HCT116 (cell line): Measurements from ENCODE around the gene PCDHGA7.

ENCODE experiments used
- CBX3 ChIP-seq: IDR thresholded peaks from 2 replicates; pipeline ENCODE4 v1.6.1; 2012; ENCODE audit warnings: low read depth
- CEBPB ChIP-seq: IDR thresholded peaks from 2 replicates; pipeline ENCODE4 v1.6.1; 2012; ENCODE audit warnings: low read depth
- CTCF ChIP-seq, 3 experiments: fragments of 200-600 bp in 1 of 3; sonication (generic) in 1 of 3; IDR thresholded peaks in 2 of 3; conservative IDR thresholded peaks in 1 of 3; 2 replicates each; pipeline ENCODE4 v1.5.1; 2012 to 2017; ENCODE audit warnings: low read depth in 2 of 3, low read length in 2 of 3, antibody characterized with exemption in 1 of 3, borderline replicate concordance in 1 of 3, control low read depth in 1 of 3, mild to moderate bottlenecking in 1 of 3, mixed read lengths in 1 of 3, mixed run types in 1 of 3, moderate library complexity in 1 of 3; ENCODE audit not compliant: insufficient read depth in 1 of 3
- EGR1 ChIP-seq: IDR thresholded peaks from 2 replicates; pipeline ENCODE4 v1.6.1; 2012; ENCODE audit warnings: low read depth
- EZH2 ChIP-seq: fragments of 200-600 bp; sonication (generic); IDR thresholded peaks from 2 replicates; pipeline ENCODE4 v1.6.1; 2017; ENCODE audit warnings: antibody characterized with exemption, mixed run types
- EZH2phosphoT487 ChIP-seq: fragments of 200-600 bp; IDR thresholded peaks from 2 replicates; pipeline ENCODE4 v1.6.1; 2018; ENCODE audit warnings: antibody characterized with exemption, borderline replicate concordance
- JUND ChIP-seq: IDR thresholded peaks from 2 replicates; pipeline ENCODE4 v1.6.1; 2012
- POLR2A ChIP-seq: IDR thresholded peaks from 2 replicates; pipeline ENCODE4 v1.7.0; 2011; ENCODE audit warnings: borderline replicate concordance; ENCODE audit not compliant: insufficient read depth, insufficient read length; ENCODE audit errors: extremely low read depth
- POLR2AphosphoS5 ChIP-seq: IDR thresholded peaks from 2 replicates; pipeline ENCODE4 v1.6.1; 2011; ENCODE audit warnings: mild to moderate bottlenecking, low read depth, low read length, moderate library complexity
- RAD21 ChIP-seq: IDR thresholded peaks from 2 replicates; pipeline ENCODE4 v1.6.1; 2012; ENCODE audit warnings: low read depth, mild to moderate bottlenecking
- SP1 ChIP-seq: IDR thresholded peaks from 2 replicates; pipeline ENCODE4 v1.6.1; 2012; ENCODE audit warnings: low read depth
- YY1 ChIP-seq: IDR thresholded peaks from 2 replicates; pipeline ENCODE4 v1.6.1; 2011; ENCODE audit warnings: low read length, low read depth, moderate library complexity, mild to moderate bottlenecking; ENCODE audit not compliant: insufficient replicate concordance; ENCODE audit errors: extremely low read depth
- ZBTB33 ChIP-seq: IDR thresholded peaks from 2 replicates; pipeline ENCODE4 v1.6.1; 2011; ENCODE audit warnings: mild to moderate bottlenecking, low read length, moderate library complexity; ENCODE audit not compliant: insufficient replicate concordance; ENCODE audit errors: extremely low read depth

GRCh38 chr5:141338538-141339306 lies 43.8 kb upstream of the PCDHGA7 start, which contains the start of gene PCDHGA2:
- TF ChIP-seq EZH2, result no peak
- no peak for TF ChIP-seq POLR2AphosphoS5
- peak in 2 of 3 experiments; percentile 32 to 33; a peak in 2 of 6 replicates for TF ChIP-seq CTCF (IDR thresholded peaks at IDR 0.05 in 2 of 3, conservative IDR thresholded peaks at IDR 0.05 in 1 of 3; ENCODE audit: borderline replicate concordance in 1 of 3, insufficient read depth in 1 of 3, low read depth in 2 of 3, low read length in 2 of 3)
- no peak for TF ChIP-seq CBX3
- TF ChIP-seq YY1, result no peak
- TF ChIP-seq RAD21, result peak; percentile 19; the same call in 1 of the 2 replicates
- TF ChIP-seq EZH2phosphoT487, result no peak
- TF ChIP-seq JUND, result no peak
- no peak for TF ChIP-seq ZBTB33
- TF ChIP-seq CEBPB, result no peak
- TF ChIP-seq POLR2A, result no peak
- TF ChIP-seq EGR1, result no peak
- no peak for TF ChIP-seq SP1
